AG10803 (cell line): ENCODE results near the gene KIT.

Experiments
- DNase-seq: peaks from one replicate; pipeline ENCODE4 v3.0.0; 2010; ENCODE audit warnings: low read depth
- H3K4me3 ChIP-seq: 2 replicates; pipeline ENCODE4 v1.5.1; 2011; ENCODE audit warnings: mild to moderate bottlenecking, low read length, control low read depth
- TF ChIP-seq, protein P1 (sequence below): conservative IDR thresholded peaks from 2 replicates; pipeline ENCODE4 v1.5.1; 2011; ENCODE audit warnings: mild to moderate bottlenecking, low read length, control low read depth, inconsistent platforms

KIT gene

GRCh38 chr4:54728368-54728767 lies 70.6 kb downstream of the KIT start:
- no peak overlapping the region for H3K4me3 ChIP-seq
- TF ChIP-seq, protein P1, sequence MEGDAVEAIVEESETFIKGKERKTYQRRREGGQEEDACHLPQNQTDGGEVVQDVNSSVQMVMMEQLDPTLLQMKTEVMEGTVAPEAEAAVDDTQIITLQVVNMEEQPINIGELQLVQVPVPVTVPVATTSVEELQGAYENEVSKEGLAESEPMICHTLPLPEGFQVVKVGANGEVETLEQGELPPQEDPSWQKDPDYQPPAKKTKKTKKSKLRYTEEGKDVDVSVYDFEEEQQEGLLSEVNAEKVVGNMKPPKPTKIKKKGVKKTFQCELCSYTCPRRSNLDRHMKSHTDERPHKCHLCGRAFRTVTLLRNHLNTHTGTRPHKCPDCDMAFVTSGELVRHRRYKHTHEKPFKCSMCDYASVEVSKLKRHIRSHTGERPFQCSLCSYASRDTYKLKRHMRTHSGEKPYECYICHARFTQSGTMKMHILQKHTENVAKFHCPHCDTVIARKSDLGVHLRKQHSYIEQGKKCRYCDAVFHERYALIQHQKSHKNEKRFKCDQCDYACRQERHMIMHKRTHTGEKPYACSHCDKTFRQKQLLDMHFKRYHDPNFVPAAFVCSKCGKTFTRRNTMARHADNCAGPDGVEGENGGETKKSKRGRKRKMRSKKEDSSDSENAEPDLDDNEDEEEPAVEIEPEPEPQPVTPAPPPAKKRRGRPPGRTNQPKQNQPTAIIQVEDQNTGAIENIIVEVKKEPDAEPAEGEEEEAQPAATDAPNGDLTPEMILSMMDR: no peak
- DNase-seq: no peak

DNA sequence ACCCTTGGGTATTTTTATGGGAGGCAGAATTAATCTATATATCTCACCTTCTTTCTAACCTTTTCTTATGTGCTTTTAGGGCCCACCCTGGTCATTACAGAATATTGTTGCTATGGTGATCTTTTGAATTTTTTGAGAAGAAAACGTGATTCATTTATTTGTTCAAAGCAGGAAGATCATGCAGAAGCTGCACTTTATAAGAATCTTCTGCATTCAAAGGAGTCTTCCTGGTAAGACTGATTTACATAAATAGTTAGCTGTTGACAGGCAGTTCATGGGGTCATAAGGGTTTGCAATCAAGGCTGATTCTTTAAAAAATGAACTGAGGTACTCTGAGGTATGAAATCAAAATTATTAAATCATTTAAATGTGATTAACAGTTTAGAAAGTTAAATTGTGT lies 71.5 kb downstream of the KIT start:
- H3K4me3 ChIP-seq: no peak overlapping the region
- DNase-seq: no peak
- TF ChIP-seq, protein P1: no peak

GRCh38 chr4:54730581-54730980 lies 72.8 kb downstream of the KIT start:
- no peak overlapping the region for H3K4me3 ChIP-seq
- no peak for DNase-seq
- TF ChIP-seq, protein P1: no peak

DNA sequence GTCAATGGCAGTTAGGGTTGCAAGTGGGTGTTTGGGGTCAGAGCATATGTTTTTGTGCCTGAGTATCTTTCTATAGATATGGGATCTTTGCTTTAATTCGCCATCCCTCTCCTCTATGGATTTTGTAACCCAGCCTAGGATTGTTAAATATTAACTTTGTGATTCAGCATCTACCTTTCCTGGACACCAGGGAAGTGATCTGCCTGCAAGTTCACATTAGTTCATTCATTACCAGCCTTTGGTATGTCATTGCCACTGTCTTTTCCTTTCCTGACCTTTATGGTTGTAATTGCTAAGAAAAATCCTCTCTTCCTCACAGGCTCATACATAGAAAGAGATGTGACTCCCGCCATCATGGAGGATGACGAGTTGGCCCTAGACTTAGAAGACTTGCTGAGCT lies 73.8 kb downstream of the KIT start:
- H3K4me3 ChIP-seq: no peak overlapping the region
- TF ChIP-seq, protein P1: no peak
- no peak for DNase-seq

- TF ChIP-seq, protein P1: no peak
- DNase-seq: no peak
- no peak overlapping the region for H3K4me3 ChIP-seq
These were observed 74.2 kb downstream of the KIT start for GRCh38 chr4:54731976-54732375.

DNA sequence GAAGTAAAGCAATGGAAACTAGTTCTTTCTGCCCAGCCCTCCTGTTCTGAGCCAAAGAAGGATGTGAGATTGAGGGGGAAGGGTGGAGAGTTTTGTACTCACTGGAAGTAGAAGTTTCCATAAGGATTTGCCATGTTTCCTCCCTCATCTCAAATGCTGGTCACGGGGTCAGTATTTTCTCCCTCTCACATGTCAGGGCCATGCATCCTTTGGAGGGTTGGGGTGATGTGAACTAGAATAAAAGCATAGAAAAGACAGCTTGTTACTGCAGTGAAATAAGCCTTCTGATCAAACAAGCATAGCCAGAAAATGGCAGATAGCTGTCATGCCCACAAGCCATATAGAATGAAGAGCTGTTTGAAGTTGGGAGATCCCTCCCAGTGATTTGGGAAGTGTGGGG lies 79.7 kb downstream of the KIT start:
- DNase-seq: no peak
- TF ChIP-seq, protein P1: no peak
- no peak overlapping the region for H3K4me3 ChIP-seq

DNA sequence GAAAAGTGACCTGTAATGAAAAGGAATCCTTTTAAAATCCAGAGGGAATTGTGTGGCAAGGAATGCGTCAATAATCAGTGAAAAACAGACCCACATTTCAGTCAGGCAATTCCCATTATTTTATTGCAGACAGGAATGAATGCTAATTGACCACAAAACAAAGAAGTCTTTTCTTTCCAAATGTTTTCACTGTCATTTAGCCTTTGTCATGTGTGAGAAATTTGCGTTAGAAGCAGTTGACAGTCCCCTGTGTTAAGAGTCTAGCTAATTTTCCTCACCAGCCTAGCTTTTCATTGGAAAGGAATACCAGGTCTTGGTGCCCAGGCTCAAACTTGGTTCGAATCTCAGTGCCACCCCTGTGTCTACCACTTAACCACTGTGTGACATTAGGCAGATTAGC lies 83.4 kb downstream of the KIT start:
- H3K4me3 ChIP-seq: no peak overlapping the region
- DNase-seq: no peak
- TF ChIP-seq, protein P1: no peak
